HG03558 (cell line): ENCODE results near the gene DEPDC1.
"Not testable (repeated sequence)": the region's sequence is repeated elsewhere in the genome, so short reads cannot be mapped to it uniquely, and the experiment has no call there.

Source experiments
- ATAC-seq: cut with Tn5 transposase; IDR thresholded peaks from one replicate; pipeline ENCODE4 v1.9.1; 2021; ENCODE audit warnings: moderate number of reproducible peaks; ENCODE audit not compliant: unreplicated experiment; ENCODE audit errors: extremely low read depth

DEPDC1 gene

GRCh38 chr1:68496680-68497357, at the start of gene DEPDC1:
DEPDC1 (minus strand) TSS chr1:68497082; CDS start chr1:68496999, 83 bp downstream.
- ATAC-seq = peak; percentile 93

GRCh38 chr1:68544651-68545050, 47.8 kb upstream of the DEPDC1 start:
- ATAC-seq = no peak

- ATAC-seq = no peak
These were observed 45.7 kb upstream of the DEPDC1 start for GRCh38 chr1:68542586-68542985.

GRCh38 chr1:68538941-68539340, 42.1 kb upstream of the DEPDC1 start:
- no peak for ATAC-seq

GRCh38 chr1:68528243-68528642, 31.4 kb upstream of the DEPDC1 start:
- ATAC-seq = no peak

- ATAC-seq = no peak
These were observed 28.9 kb upstream of the DEPDC1 start for GRCh38 chr1:68525781-68526180.

GRCh38 chr1:68521286-68521685, 24.4 kb upstream of the DEPDC1 start:
- ATAC-seq = no peak

GRCh38 chr1:68516066-68516465, 19.2 kb upstream of the DEPDC1 start:
- no peak for ATAC-seq

GRCh38 chr1:68511254-68511653, 14.4 kb upstream of the DEPDC1 start:
- ATAC-seq = no peak

- ATAC-seq = no peak
These were observed 9.5 kb upstream of the DEPDC1 start for GRCh38 chr1:68506386-68506785.

GRCh38 chr1:68503085-68503484, 6.2 kb upstream of the DEPDC1 start:
- ATAC-seq = no peak

- ATAC-seq = no peak
These were observed 446 bp upstream of the DEPDC1 start for GRCh38 chr1:68497358-68497698.

GRCh38 chr1:68495968-68496679, 758 bp downstream of the DEPDC1 start:
- no peak for ATAC-seq

- ATAC-seq = no peak
These were observed 1.4 kb downstream of the DEPDC1 start for GRCh38 chr1:68495532-68495931.

GRCh38 chr1:68493193-68493592, 3.7 kb downstream of the DEPDC1 start:
- no peak for ATAC-seq

GRCh38 chr1:68492255-68492654, 4.6 kb downstream of the DEPDC1 start:
- ATAC-seq = not testable (repeated sequence)

- ATAC-seq = no peak
These were observed 6.7 kb downstream of the DEPDC1 start for GRCh38 chr1:68490046-68490651.

- ATAC-seq = no peak
These were observed 11.4 kb downstream of the DEPDC1 start for GRCh38 chr1:68485431-68486022.

GRCh38 chr1:68484618-68485017, 12.3 kb downstream of the DEPDC1 start:
- no peak for ATAC-seq

- no peak for ATAC-seq
These were observed 15.8 kb downstream of the DEPDC1 start for GRCh38 chr1:68481041-68481440.

GRCh38 chr1:68479501-68479900, 17.4 kb downstream of the DEPDC1 start:
- no peak for ATAC-seq
